Spleen (tissue), 7 donors: ENCODE results near the gene ESAM.

Experiments
- CTCF ChIP-seq, 11 experiments: fragments of 200-600 bp in 7 of 11; fragments of 450-650 bp in 4 of 11; sonication (generic) in 4 of 11; IDR thresholded peaks in 8 of 11; conservative IDR thresholded peaks in 3 of 11; 1 replicate in 7 of 11; 2 replicates in 4 of 11; pipeline versions ENCODE4 v1.4.0 to v1.8.0; 2016 to 2021; ENCODE audit warnings: antibody characterized with exemption in 11 of 11, inconsistent platforms in 4 of 11, mild to moderate bottlenecking in 1 of 11
- POLR2A ChIP-seq, 3 donors: fragments of 450-650 bp; IDR thresholded peaks; one replicate each; pipeline ENCODE4 v1.5.1; 2017; ENCODE audit warnings: antibody characterized with exemption in 3 of 3, mild to moderate bottlenecking in 1 of 3
- donor health status: DM: no; HTN: no; CAD: no; lungs with moderate emphysema.
- donor health status: DM: no; HTN: no; CAD: no.
- donor health status: DM: no; HTN: no; CAD: no.

- TF ChIP-seq CTCF (IDR thresholded peaks at IDR 0.05 in 8 of 11, conservative IDR thresholded peaks at IDR 0.05 in 3 of 11) (no peak), POLR2A (IDR thresholded peaks at IDR 0.05) (no peak)
These were observed 43.3 kb downstream of the ESAM start for GRCh38 chr11:124718801-124719200.
